Endothelial cell of umbilical vein (primary cell): ENCODE measurements around the gene CFAP69. TPM values are rescaled to one million over a fixed set of nuclear protein-coding genes. Genes with fewer than 3 reads are reported as not detected.
A peak's percentile ranks its signal among the peaks of the same experiment; 100 is the strongest.

ENCODE experiments used
- BruUV-seq: library from RNA; stranded (reverse); fragments of 400-500 nt; replicated peaks from 2 replicates; lab custom pipeline; 2021; lab: Mats Ljungman, UMichigan
- CTCF ChIA-PET: fragments of 300-600, 350-600 bp; sonication (Branson Sonifier 250); formaldehyde crosslinking; loops from one replicate; lab custom pipeline; 2021; ENCODE audit warnings: antibody characterized with exemption, inconsistent platforms; lab: Charles Lee
- POLR2A ChIA-PET: fragments of 300-600, 350-600 bp; sonication (Branson Sonifier 250); formaldehyde crosslinking; loops from one replicate; lab custom pipeline; 2021; ENCODE audit warnings: antibody characterized with exemption, inconsistent platforms; lab: Charles Lee
- DNase-seq: peaks from one replicate; pipeline ENCODE4 v3.0.0-alpha.2; 2011; ENCODE audit warnings: low read depth, low spot score
- FAIRE-seq: peaks from 2 replicates; lab custom pipeline; 2011; peaks lifted over from hg19 to GRCh38; lab: Jason Lieb, UNC
- H2AFZ ChIP-seq: 2 replicates; pipeline ENCODE4 v1.6.0; 2012; ENCODE audit warnings: low read depth, low read length, control low read depth, inconsistent platforms
- H3K27ac ChIP-seq: 2 replicates; pipeline ENCODE4 v1.5.1; 2011; ENCODE audit warnings: low read depth, mild to moderate bottlenecking, control low read depth, low read length, moderate library complexity; ENCODE audit not compliant: insufficient read depth
- H3K27me3 ChIP-seq, 2 experiments: 2 replicates each; pipeline versions ENCODE4 v1.6.0 to v1.6.1; 2011; ENCODE audit warnings: low read length in 2 of 2, mixed read lengths in 1 of 2; ENCODE audit not compliant: control insufficient read depth in 2 of 2, insufficient read depth in 2 of 2
- H3K36me3 ChIP-seq, 2 experiments: 2 replicates in 1 of 2; 3 replicates in 1 of 2; pipeline ENCODE4 v1.5.1; 2011; ENCODE audit warnings: low read length in 2 of 2, mild to moderate bottlenecking in 1 of 2, moderate library complexity in 1 of 2; ENCODE audit not compliant: control insufficient read depth in 2 of 2, insufficient read depth in 2 of 2; ENCODE audit errors: extremely low read depth in 1 of 2
- H3K4me1 ChIP-seq: 3 replicates; pipeline ENCODE4 v1.5.1; 2011; ENCODE audit warnings: mild to moderate bottlenecking, low read length; ENCODE audit not compliant: control insufficient read depth, insufficient read depth; ENCODE audit errors: extremely low read depth
- H3K4me2 ChIP-seq: 2 replicates; pipeline ENCODE4 v1.6.1; 2011; ENCODE audit warnings: low read length, control low read depth, mixed read lengths; ENCODE audit not compliant: insufficient read depth
- H3K4me3 ChIP-seq, 3 experiments: fragments of 200-600 bp in 1 of 3; sonication (generic), shearing (Covaris generic) in 1 of 3; replicated peaks in 1 of 3; 2 replicates each; pipeline ENCODE4 v1.5.1; 2011 to 2016; ENCODE audit warnings: control low read depth in 3 of 3, low read length in 3 of 3, mild to moderate bottlenecking in 2 of 3, inconsistent platforms in 1 of 3, low read depth in 1 of 3, moderate library complexity in 1 of 3; ENCODE audit not compliant: insufficient read depth in 1 of 3
- H3K79me2 ChIP-seq: 2 replicates; pipeline ENCODE4 v1.6.0; 2012; ENCODE audit warnings: low read length, inconsistent platforms; ENCODE audit not compliant: control insufficient read depth, insufficient read depth
- H3K9ac ChIP-seq: replicated peaks from 2 replicates; pipeline ENCODE3; 2011; ENCODE audit warnings: low read length, control low read depth; ENCODE audit not compliant: insufficient read depth; ENCODE audit errors: extremely low read depth
- H3K9me1 ChIP-seq: replicated peaks from 3 replicates; pipeline ENCODE4 v1.6.0; 2011; ENCODE audit warnings: mild to moderate bottlenecking, low read length; ENCODE audit not compliant: control insufficient read depth, insufficient read depth; ENCODE audit errors: extremely low read depth
- H3K9me3 ChIP-seq: replicated peaks from 2 replicates; pipeline ENCODE4 v1.5.1; 2012; ENCODE audit warnings: low read length, inconsistent platforms; ENCODE audit not compliant: control insufficient read depth, insufficient read depth
- H4K20me1 ChIP-seq: replicated peaks from 2 replicates; pipeline ENCODE3; 2011; ENCODE audit warnings: mild to moderate bottlenecking, low read length; ENCODE audit not compliant: control insufficient read depth, insufficient read depth; ENCODE audit errors: extremely low read depth
- CTCF ChIP-seq, 2 donors: IDR thresholded peaks; 1 replicate in 1 of 2; 2 replicates in 1 of 2; pipeline ENCODE4 v1.5.1; 2011; ENCODE audit warnings: low read length in 2 of 2, mild to moderate bottlenecking in 2 of 2, moderate library complexity in 2 of 2, control low read depth in 1 of 2, inconsistent platforms in 1 of 2, low read depth in 1 of 2; ENCODE audit not compliant: insufficient read depth in 1 of 2; ENCODE audit errors: extremely low read depth in 1 of 2
- EZH2 ChIP-seq: IDR thresholded peaks from 2 replicates; pipeline ENCODE4 v1.6.1; 2012; ENCODE audit warnings: borderline replicate concordance, low read depth, mild to moderate bottlenecking, moderate library complexity, low read length, inconsistent platforms; ENCODE audit not compliant: severe bottlenecking
- FOS ChIP-seq: IDR thresholded peaks from 2 replicates; pipeline ENCODE4 v1.6.1; 2011; ENCODE audit warnings: mild to moderate bottlenecking, low read length, moderate library complexity, borderline replicate concordance; ENCODE audit not compliant: insufficient read depth
- GATA2 ChIP-seq: IDR thresholded peaks from 2 replicates; pipeline ENCODE4 v1.7.0; 2011; ENCODE audit warnings: low read depth, mild to moderate bottlenecking, moderate library complexity, mixed read lengths, low read length; ENCODE audit not compliant: insufficient read length, insufficient read depth
- JUN ChIP-seq: IDR thresholded peaks from 2 replicates; pipeline ENCODE4 v1.6.1; 2011; ENCODE audit warnings: borderline replicate concordance, low read depth; ENCODE audit not compliant: insufficient read length, insufficient read depth
- MAX ChIP-seq: IDR thresholded peaks from 2 replicates; pipeline ENCODE4 v1.6.1; 2011; ENCODE audit not compliant: insufficient read depth, insufficient read length
- MYC ChIP-seq: IDR thresholded peaks from one replicate; pipeline ENCODE4 v1.6.1; 2011; ENCODE audit warnings: mild to moderate bottlenecking, low read depth, low read length
- POLR2A ChIP-seq: IDR thresholded peaks from 2 replicates; pipeline ENCODE4 v1.6.1; 2012; ENCODE audit warnings: low read depth, mild to moderate bottlenecking, control low read depth, low read length
- POLR2AphosphoS5 ChIP-seq: IDR thresholded peaks from 2 replicates; pipeline ENCODE4 v1.6.1; 2012; ENCODE audit warnings: low read depth, mild to moderate bottlenecking, control low read depth, low read length, moderate library complexity; ENCODE audit not compliant: insufficient read depth
- dilution Hi-C: fragments of 300-500 bp; cut with MboI; formaldehyde crosslinking; loops from one replicate; pipeline ENCODE4 v1.15.0; 2019; ENCODE audit warnings: low sequenced_read_pairs; ENCODE audit not compliant: extremely low pct_ligation_motif_present
- intact Hi-C: fragments of 100-400 bp; cut with micrococcal nuclease; formaldehyde crosslinking; loops from one replicate; pipeline ENCODE4 v1.10.0; 2022
- polyA plus RNA-seq, 4 experiments: library from polyadenylated mRNA; depleted of rRNA in 3 of 4; stranded (reverse) in 3 of 4; unstranded in 1 of 4; fragments of >200 nt; gene quantifications; 2 replicates each; pipeline versions ENCODE4 v1.2.1 to v1.2.3, GENCODE V29; 2011 to 2012; ENCODE audit warnings: missing spikeins in 1 of 4
- total RNA-seq: library from RNA; stranded (reverse); gene quantifications from 2 replicates; pipeline ENCODE4 v1.2.3, GENCODE V29; 2021

The CFAP69 gene
- total and polyA plus RNA-seq, 2 donors (not counting 3 experiments of a cell fraction or from before 2014, with no cell fraction given), result 0.81 to 4.4 TPM

DNA sequence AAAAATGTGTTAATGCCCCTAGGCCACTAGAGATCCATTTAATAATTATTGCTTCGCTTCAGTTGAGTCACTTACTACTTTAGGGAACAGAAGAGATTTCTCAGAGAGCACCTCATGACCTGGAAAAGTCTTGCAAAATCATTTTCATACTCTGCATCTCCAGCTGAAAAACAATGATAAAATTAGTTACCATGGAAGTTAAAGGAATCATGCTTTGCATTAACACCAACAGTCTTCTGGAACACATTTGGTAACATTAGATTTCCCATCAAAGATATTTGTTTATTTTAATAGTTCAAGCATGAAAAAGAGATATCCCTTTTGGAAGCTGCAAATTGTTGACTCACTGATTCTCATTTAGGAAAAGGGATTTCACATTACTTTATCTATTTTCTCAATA is 35.2 kb upstream of the CFAP69 start:
- FAIRE-seq (peak; percentile 59), DNase-seq (no peak)
- Histone ChIP-seq H2AFZ (no peak overlapping the region), H4K20me1 (no peaks in the 10 kb centered on the region), H3K27ac (no peak overlapping the region), H3K9ac (no peak overlapping the region), H3K9me1 (no peaks in the 10 kb centered on the region), H3K4me2 (no peak overlapping the region), H3K9me3 (no peaks in the 10 kb centered on the region), H3K79me2 (no peaks in the 10 kb centered on the region), H3K4me3 (no peak overlapping the region), H3K27me3 (no peaks in the 10 kb centered on the region), H3K36me3 (no peaks in the 10 kb centered on the region), H3K4me1 (peaks cover 12% of the 10 kb centered on the region)
- ChIA-PET POLR2A (no interaction called here), CTCF (interaction anchor here (5.0 kb wide), 1 partner anchor 56 kb away, joined by 70 read pairs; the partner anchor contains the start of gene STEAP1)
- intact Hi-C loops, result loop anchor here (2.0 kb wide), 2 partner anchors 53 to 89 kb away; no protein-coding TSS in a partner anchor
- TF ChIP-seq MYC (no peak), EZH2 (no peak)
- dilution Hi-C loops, result no loop called here
- BruUV-seq, result no TSS peak

DNA sequence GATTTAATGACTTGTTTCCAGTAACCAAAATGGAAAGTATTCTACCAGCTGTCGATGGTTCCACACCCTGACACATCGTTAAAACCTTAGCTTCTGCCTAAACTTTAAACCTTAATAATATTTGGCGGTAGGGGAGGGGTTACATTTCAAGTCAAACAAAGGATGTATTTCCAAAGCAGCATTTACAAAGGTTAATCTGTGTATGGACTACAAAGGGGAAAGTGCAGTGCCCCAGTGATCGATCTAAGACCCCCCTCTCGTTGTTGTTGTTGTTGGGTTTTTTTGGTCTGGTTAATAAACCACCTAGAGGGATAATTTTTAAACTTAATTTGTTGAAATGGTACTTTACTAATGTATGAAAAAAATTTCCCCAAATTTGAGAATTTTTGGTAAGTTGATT is 34.5 kb upstream of the CFAP69 start:
- intact Hi-C loops, result loop anchor here (2.0 kb wide), 2 partner anchors 52 to 88 kb away; no protein-coding TSS in a partner anchor
- H2AFZ ChIP-seq, result no peak overlapping the region

More for the DNA sequence above, 34.5 kb upstream of the CFAP69 start:
- ChIA-PET POLR2A (interaction anchor here (1.6 kb wide), 1 partner anchor 56 kb away, joined by 6 read pairs; the partner anchor contains the start of gene STEAP1), CTCF (interaction anchor here (1.0 to 5.0 kb wide), 5 partner anchors 17 to 217 kb away, joined by 3 to 70 read pairs (median 12); partner anchors contain the start of gene STEAP1)
- BruUV-seq, result no TSS peak
- no peak for FAIRE-seq
- no peak for DNase-seq
- Histone ChIP-seq H3K79me2 (no peaks in the 10 kb centered on the region), H4K20me1 (no peaks in the 10 kb centered on the region), H3K9me1 (no peaks in the 10 kb centered on the region), H3K36me3 (no peaks in the 10 kb centered on the region), H3K9ac (peak overlapping the region; percentile 79), H3K4me1 (peaks cover 12% of the 10 kb centered on the region), H3K27me3 (no peaks in the 10 kb centered on the region), H3K4me3 (no peak overlapping the region), H3K27ac (peak overlapping the region; percentile 75), H3K4me2 (peak overlapping the region; percentile 89), H3K9me3 (no peaks in the 10 kb centered on the region)
- dilution Hi-C loops, result no loop called here
- TF ChIP-seq EZH2, result no peak
- no peak for TF ChIP-seq MYC
- no peak for TF ChIP-seq POLR2AphosphoS5
- no peak for TF ChIP-seq CTCF (IDR thresholded peaks at IDR 0.05; ENCODE audit: extremely low read depth in 1 of 2, insufficient read depth in 1 of 2, low read depth in 1 of 2, low read length in 2 of 2)
- no peak for TF ChIP-seq FOS
- no peak for TF ChIP-seq GATA2
- TF ChIP-seq JUN, result no peak
- TF ChIP-seq POLR2A, result no peak
- TF ChIP-seq MAX, result no peak
